Left ventricle myocardium inferior (tissue), 1 donor: ENCODE measurements around the gene SYS1. TPM values are rescaled to one million over a fixed set of nuclear protein-coding genes. Genes with fewer than 3 reads are reported as not detected.

Experiments used
- DNase-seq: peaks from one replicate; pipeline ENCODE4 v3.0.0-alpha.2; 2020
- H3K27ac ChIP-seq: fragments of 200-600 bp; replicated peaks from 2 replicates; pipeline ENCODE4 v1.8.0; 2021
- H3K27me3 ChIP-seq: fragments of 200-600 bp; 2 replicates; pipeline ENCODE4 v1.8.0; 2021; ENCODE audit warnings: low read depth
- H3K36me3 ChIP-seq: fragments of 200-600 bp; 2 replicates; pipeline ENCODE4 v1.8.0; 2021
- H3K4me1 ChIP-seq: fragments of 200-600 bp; 2 replicates; pipeline ENCODE4 v1.8.0; 2021
- H3K4me3 ChIP-seq: fragments of 200-600 bp; 2 replicates; pipeline ENCODE4 v1.8.0; 2021; ENCODE audit warnings: mild to moderate bottlenecking, moderate library complexity
- H3K9me3 ChIP-seq: fragments of 200-600 bp; replicated peaks from 2 replicates; pipeline ENCODE4 v1.8.0; 2021
- CTCF ChIP-seq: fragments of 200-600 bp; IDR thresholded peaks from 2 replicates; pipeline ENCODE4 v1.8.0; 2021; ENCODE audit warnings: antibody characterized with exemption, mild to moderate bottlenecking, borderline replicate concordance
- intact Hi-C: fragments of 100-400 bp; cut with micrococcal nuclease; formaldehyde crosslinking; loops from one replicate; pipeline ENCODE4 v1.11.0; 2022
- total RNA-seq: library from RNA; stranded (reverse); fragmentation: NEBNext Ultra II Directional; extraction: Animal tissue kit (Norgen Biotek cat#: 25700); gene quantifications from one replicate; pipeline ENCODE4 v1.2.1, GENCODE V29; 2021
- donor health status: DM: no; HTN: yes; CAD: no; lungs with severe emphysema.

The SYS1 gene
- total RNA-seq, 1 donor from 2014 or later = 20.8 TPM

- Histone ChIP-seq H3K4me1 (no peaks in the 10 kb centered on the region), H3K27ac (no peak overlapping the region), H3K4me3 (no peak overlapping the region), H3K27me3 (no peaks in the 10 kb centered on the region), H3K9me3 (no peaks in the 10 kb centered on the region), H3K36me3 (no peaks in the 10 kb centered on the region)
- intact Hi-C loops = no loop called here
- DNase-seq = no peak
- TF ChIP-seq CTCF = no peak
These were observed 31.5 kb downstream of the SYS1 start for GRCh38 chr20:45394221-45395113.

- no peak for TF ChIP-seq CTCF
- no peaks in the 10 kb centered on the region for H3K36me3 ChIP-seq
- H3K9me3 ChIP-seq = no peaks in the 10 kb centered on the region
- H3K27me3 ChIP-seq = no peaks in the 10 kb centered on the region
- no peak overlapping the region for H3K27ac ChIP-seq
- DNase-seq = no peak
- no peak overlapping the region for H3K4me3 ChIP-seq
- intact Hi-C loops = no loop called here
- H3K4me1 ChIP-seq = no peaks in the 10 kb centered on the region
These were observed 32.1 kb downstream of the SYS1 start for GRCh38 chr20:45395114-45395415.

GRCh38 chr20:45399018-45399417, 36.1 kb downstream of the SYS1 start:
- no peak for TF ChIP-seq CTCF
- intact Hi-C loops = no loop called here

GRCh38 chr20:45400346-45401031, 37.5 kb downstream of the SYS1 start:
- DNase-seq = no peak
- no peak for TF ChIP-seq CTCF
- intact Hi-C loops = no loop called here
- Histone ChIP-seq H3K27ac (no peak overlapping the region), H3K4me1 (peaks cover 3% of the 10 kb centered on the region), H3K9me3 (peaks cover 12% of the 10 kb centered on the region), H3K36me3 (peaks cover 8% of the 10 kb centered on the region), H3K4me3 (no peak overlapping the region), H3K27me3 (no peaks in the 10 kb centered on the region)

More at GRCh38 chr20:45399018-45399417, 36.1 kb downstream of the SYS1 start:
- no peaks in the 10 kb centered on the region for H3K4me1 ChIP-seq
- H3K27ac ChIP-seq = no peak overlapping the region
- H3K4me3 ChIP-seq = no peak overlapping the region
- H3K9me3 ChIP-seq = peaks cover 12% of the 10 kb centered on the region
- H3K36me3 ChIP-seq = peaks cover 8% of the 10 kb centered on the region
- no peaks in the 10 kb centered on the region for H3K27me3 ChIP-seq
- DNase-seq = no peak

GRCh38 chr20:45402946-45403345, 40.0 kb downstream of the SYS1 start:
- Histone ChIP-seq H3K9me3 (peaks cover 12% of the 10 kb centered on the region), H3K4me3 (no peak overlapping the region), H3K27ac (no peak overlapping the region), H3K4me1 (peaks cover 28% of the 10 kb centered on the region), H3K27me3 (no peaks in the 10 kb centered on the region), H3K36me3 (peaks cover 8% of the 10 kb centered on the region)
- DNase-seq = no peak
- intact Hi-C loops = no loop called here
- no peak for TF ChIP-seq CTCF
